Tibial nerve (tissue), 4 donors: ENCODE measurements around the gene ZNF362.

Experiments
- EP300 ChIP-seq, 2 donors: sonication (generic); formaldehyde crosslinking; IDR thresholded peaks; one replicate each; pipeline ENCODE4 v1.6.1; 2017; ENCODE audit warnings: antibody characterized with exemption in 2 of 2, mild to moderate bottlenecking in 1 of 2
- TF ChIP-seq, protein P1 (sequence below), 5 experiments: fragments of 200-600 bp in 3 of 5; fragments of 450-650 bp in 2 of 5; sonication (generic) in 3 of 5; IDR thresholded peaks; one replicate each; pipeline ENCODE4 v1.5.1; 2016 to 2019; ENCODE audit warnings: antibody characterized with exemption in 5 of 5, mild to moderate bottlenecking in 3 of 5, moderate library complexity in 2 of 5

GRCh38 chr1:33235521-33235920, 20.8 kb upstream of the ZNF362 start:
- TF ChIP-seq, protein P1, sequence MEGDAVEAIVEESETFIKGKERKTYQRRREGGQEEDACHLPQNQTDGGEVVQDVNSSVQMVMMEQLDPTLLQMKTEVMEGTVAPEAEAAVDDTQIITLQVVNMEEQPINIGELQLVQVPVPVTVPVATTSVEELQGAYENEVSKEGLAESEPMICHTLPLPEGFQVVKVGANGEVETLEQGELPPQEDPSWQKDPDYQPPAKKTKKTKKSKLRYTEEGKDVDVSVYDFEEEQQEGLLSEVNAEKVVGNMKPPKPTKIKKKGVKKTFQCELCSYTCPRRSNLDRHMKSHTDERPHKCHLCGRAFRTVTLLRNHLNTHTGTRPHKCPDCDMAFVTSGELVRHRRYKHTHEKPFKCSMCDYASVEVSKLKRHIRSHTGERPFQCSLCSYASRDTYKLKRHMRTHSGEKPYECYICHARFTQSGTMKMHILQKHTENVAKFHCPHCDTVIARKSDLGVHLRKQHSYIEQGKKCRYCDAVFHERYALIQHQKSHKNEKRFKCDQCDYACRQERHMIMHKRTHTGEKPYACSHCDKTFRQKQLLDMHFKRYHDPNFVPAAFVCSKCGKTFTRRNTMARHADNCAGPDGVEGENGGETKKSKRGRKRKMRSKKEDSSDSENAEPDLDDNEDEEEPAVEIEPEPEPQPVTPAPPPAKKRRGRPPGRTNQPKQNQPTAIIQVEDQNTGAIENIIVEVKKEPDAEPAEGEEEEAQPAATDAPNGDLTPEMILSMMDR (IDR thresholded peaks at IDR 0.05): no peak
- no peak for TF ChIP-seq EP300 (IDR thresholded peaks at IDR 0.05)
